ENCODE data around the gene PTCH2.

- TF ChIP-seq, protein P1, sequence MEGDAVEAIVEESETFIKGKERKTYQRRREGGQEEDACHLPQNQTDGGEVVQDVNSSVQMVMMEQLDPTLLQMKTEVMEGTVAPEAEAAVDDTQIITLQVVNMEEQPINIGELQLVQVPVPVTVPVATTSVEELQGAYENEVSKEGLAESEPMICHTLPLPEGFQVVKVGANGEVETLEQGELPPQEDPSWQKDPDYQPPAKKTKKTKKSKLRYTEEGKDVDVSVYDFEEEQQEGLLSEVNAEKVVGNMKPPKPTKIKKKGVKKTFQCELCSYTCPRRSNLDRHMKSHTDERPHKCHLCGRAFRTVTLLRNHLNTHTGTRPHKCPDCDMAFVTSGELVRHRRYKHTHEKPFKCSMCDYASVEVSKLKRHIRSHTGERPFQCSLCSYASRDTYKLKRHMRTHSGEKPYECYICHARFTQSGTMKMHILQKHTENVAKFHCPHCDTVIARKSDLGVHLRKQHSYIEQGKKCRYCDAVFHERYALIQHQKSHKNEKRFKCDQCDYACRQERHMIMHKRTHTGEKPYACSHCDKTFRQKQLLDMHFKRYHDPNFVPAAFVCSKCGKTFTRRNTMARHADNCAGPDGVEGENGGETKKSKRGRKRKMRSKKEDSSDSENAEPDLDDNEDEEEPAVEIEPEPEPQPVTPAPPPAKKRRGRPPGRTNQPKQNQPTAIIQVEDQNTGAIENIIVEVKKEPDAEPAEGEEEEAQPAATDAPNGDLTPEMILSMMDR (IDR thresholded peaks at IDR 0.05) = no peak
- TF ChIP-seq EZH2 (IDR thresholded peaks at IDR 0.05; ENCODE audit: borderline replicate concordance, insufficient read depth, low read depth, low read length, poor library complexity, severe bottlenecking) = no peak
These were observed 23.3 kb downstream of the PTCH2 start for GRCh38 chr1:44819608-44820327.
